ENCODE data around the gene TBX4. TPM values are rescaled to one million over a fixed set of nuclear protein-coding genes. Genes with fewer than 3 reads are reported as not detected.
A peak's percentile ranks its signal among the peaks of the same experiment; 100 is the strongest.
"Not testable (repeated sequence)": the region's sequence is repeated elsewhere in the genome, so short reads cannot be mapped to it uniquely, and the experiment has no call there.

TBX4 gene
- total RNA-seq, 1 donor from 2014 or later: not detected

DNA sequence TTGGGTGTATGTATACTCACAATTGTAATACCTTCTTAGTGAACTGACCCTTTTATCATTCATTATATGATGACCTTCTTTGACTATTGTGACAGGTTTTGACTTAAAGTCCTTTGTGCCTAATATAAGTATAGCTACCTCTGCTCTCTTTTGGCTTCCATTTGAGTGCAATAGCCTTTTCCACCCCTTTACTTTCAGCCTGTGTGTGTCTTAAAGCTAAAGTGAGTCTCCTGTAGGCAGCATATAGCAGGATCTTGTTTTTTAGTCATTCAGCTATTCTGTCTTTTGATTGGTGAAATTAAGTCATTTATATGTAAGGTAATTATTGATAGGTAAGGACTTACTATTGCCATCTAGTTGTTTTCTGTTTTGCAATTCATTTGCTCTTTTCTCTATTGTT is 15.9 kb upstream of the TBX4 start:
- H3K27ac Mint-ChIP-seq (ENCODE audit: unreplicated experiment): no peak overlapping the region
- peaks cover 12% of the 10 kb centered on the region for H3K27me3 Mint-ChIP-seq (ENCODE audit: low read depth)
- peaks cover 41% of the 10 kb centered on the region for H3K9me3 Mint-ChIP-seq (ENCODE audit: low read depth)
- DNase-seq (ENCODE audit: low spot score): no peak
- H3K36me3 Mint-ChIP-seq (ENCODE audit: low read depth): peaks cover 20% of the 10 kb centered on the region
- no peak for TF ChIP-seq CTCF (IDR thresholded peaks at IDR 0.05)
- H3K4me3 Mint-ChIP-seq (ENCODE audit: unreplicated experiment): no peak overlapping the region
- peaks cover 6% of the 10 kb centered on the region for H3K4me1 Mint-ChIP-seq (ENCODE audit: low read depth)

- peaks cover 20% of the 10 kb centered on the region for H3K36me3 Mint-ChIP-seq (ENCODE audit: low read depth)
- no peak overlapping the region for H3K27ac Mint-ChIP-seq (ENCODE audit: unreplicated experiment)
- DNase-seq (ENCODE audit: low spot score): no peak
- TF ChIP-seq CTCF (IDR thresholded peaks at IDR 0.05): no peak
- H3K4me3 Mint-ChIP-seq (ENCODE audit: unreplicated experiment): no peak overlapping the region
- H3K4me1 Mint-ChIP-seq (ENCODE audit: low read depth): no peaks in the 10 kb centered on the region
- peaks cover 12% of the 10 kb centered on the region for H3K27me3 Mint-ChIP-seq (ENCODE audit: low read depth)
- H3K9me3 Mint-ChIP-seq (ENCODE audit: low read depth): peaks cover 41% of the 10 kb centered on the region
Measured at GRCh38 chr17:61436995-61437704, 15.1 kb upstream of the TBX4 start.

GRCh38 chr17:61440697-61441096 is 11.5 kb upstream of the TBX4 start:
- Mint-ChIP-seq H3K27me3 (ENCODE audit: low read depth) (peaks cover 20% of the 10 kb centered on the region), H3K4me1 (ENCODE audit: low read depth) (no peaks in the 10 kb centered on the region), H3K27ac (ENCODE audit: unreplicated experiment) (peak overlapping the region; percentile 57), H3K4me3 (ENCODE audit: unreplicated experiment) (no peak overlapping the region), H3K9me3 (ENCODE audit: low read depth) (peaks cover 26% of the 10 kb centered on the region), H3K36me3 (ENCODE audit: low read depth) (peaks cover 13% of the 10 kb centered on the region)
- TF ChIP-seq CTCF (IDR thresholded peaks at IDR 0.05): no peak
- no peak for DNase-seq (ENCODE audit: low spot score)

DNA sequence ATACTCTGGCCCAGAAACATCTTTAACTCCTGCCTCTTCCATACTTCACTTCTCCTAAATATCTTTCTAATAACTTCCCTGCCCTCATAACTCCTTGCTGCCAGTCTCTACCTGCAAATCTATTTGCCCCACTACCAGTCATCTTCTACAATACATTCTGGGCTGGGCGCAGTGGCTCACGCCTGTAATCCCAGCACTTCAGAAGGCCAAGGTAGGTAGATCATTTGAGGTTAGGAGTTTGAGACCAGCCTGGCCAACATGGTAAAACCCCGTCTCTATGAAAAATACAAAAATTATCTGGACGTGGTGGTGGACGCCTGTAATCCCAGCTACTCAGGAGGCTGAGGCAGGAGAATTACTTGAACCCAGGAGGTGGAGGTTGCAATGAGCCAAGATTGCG is 10.7 kb upstream of the TBX4 start:
- Mint-ChIP-seq H3K9me3 (ENCODE audit: low read depth) (peaks cover 18% of the 10 kb centered on the region), H3K36me3 (ENCODE audit: low read depth) (peaks cover 13% of the 10 kb centered on the region), H3K27me3 (ENCODE audit: low read depth) (peaks cover 18% of the 10 kb centered on the region)
- not testable (repeated sequence) for H3K4me1 Mint-ChIP-seq (ENCODE audit: low read depth); DNase-seq (ENCODE audit: low spot score); H3K27ac Mint-ChIP-seq (ENCODE audit: unreplicated experiment); H3K4me3 Mint-ChIP-seq (ENCODE audit: unreplicated experiment)

- H3K36me3 Mint-ChIP-seq (ENCODE audit: low read depth): peaks cover 9% of the 10 kb centered on the region
- H3K4me3 Mint-ChIP-seq (ENCODE audit: unreplicated experiment): no peak overlapping the region
- TF ChIP-seq CTCF (IDR thresholded peaks at IDR 0.05): no peak
- H3K27ac Mint-ChIP-seq (ENCODE audit: unreplicated experiment): no peak overlapping the region
- H3K4me1 Mint-ChIP-seq (ENCODE audit: low read depth): no peaks in the 10 kb centered on the region
- H3K27me3 Mint-ChIP-seq (ENCODE audit: low read depth): peaks cover 15% of the 10 kb centered on the region
- H3K9me3 Mint-ChIP-seq (ENCODE audit: low read depth): peaks cover 13% of the 10 kb centered on the region
- no peak for DNase-seq (ENCODE audit: low spot score)
Measured at GRCh38 chr17:61442136-61442775, 10.0 kb upstream of the TBX4 start.

All from chondrocyte (in vitro differentiated cells).